Measurements from ENCODE around the gene PSMA6.

The PSMA6 gene

GRCh38 chr14:35277179-35277578 is 15.0 kb upstream of the PSMA6 start:
- TF ChIP-seq POLR2AphosphoS5 (IDR thresholded peaks at IDR 0.05; ENCODE audit: low read depth) (no peak), SPI1 (IDR thresholded peaks at IDR 0.05; ENCODE audit: borderline replicate concordance, low read depth) (no peak), GABPA (IDR thresholded peaks at IDR 0.05; ENCODE audit: low read depth) (no peak)
- TF ChIP-seq, protein P1, sequence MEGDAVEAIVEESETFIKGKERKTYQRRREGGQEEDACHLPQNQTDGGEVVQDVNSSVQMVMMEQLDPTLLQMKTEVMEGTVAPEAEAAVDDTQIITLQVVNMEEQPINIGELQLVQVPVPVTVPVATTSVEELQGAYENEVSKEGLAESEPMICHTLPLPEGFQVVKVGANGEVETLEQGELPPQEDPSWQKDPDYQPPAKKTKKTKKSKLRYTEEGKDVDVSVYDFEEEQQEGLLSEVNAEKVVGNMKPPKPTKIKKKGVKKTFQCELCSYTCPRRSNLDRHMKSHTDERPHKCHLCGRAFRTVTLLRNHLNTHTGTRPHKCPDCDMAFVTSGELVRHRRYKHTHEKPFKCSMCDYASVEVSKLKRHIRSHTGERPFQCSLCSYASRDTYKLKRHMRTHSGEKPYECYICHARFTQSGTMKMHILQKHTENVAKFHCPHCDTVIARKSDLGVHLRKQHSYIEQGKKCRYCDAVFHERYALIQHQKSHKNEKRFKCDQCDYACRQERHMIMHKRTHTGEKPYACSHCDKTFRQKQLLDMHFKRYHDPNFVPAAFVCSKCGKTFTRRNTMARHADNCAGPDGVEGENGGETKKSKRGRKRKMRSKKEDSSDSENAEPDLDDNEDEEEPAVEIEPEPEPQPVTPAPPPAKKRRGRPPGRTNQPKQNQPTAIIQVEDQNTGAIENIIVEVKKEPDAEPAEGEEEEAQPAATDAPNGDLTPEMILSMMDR (IDR thresholded peaks at IDR 0.05; ENCODE audit: insufficient read depth, low read length) = no peak
- TF ChIP-seq, protein P2, sequence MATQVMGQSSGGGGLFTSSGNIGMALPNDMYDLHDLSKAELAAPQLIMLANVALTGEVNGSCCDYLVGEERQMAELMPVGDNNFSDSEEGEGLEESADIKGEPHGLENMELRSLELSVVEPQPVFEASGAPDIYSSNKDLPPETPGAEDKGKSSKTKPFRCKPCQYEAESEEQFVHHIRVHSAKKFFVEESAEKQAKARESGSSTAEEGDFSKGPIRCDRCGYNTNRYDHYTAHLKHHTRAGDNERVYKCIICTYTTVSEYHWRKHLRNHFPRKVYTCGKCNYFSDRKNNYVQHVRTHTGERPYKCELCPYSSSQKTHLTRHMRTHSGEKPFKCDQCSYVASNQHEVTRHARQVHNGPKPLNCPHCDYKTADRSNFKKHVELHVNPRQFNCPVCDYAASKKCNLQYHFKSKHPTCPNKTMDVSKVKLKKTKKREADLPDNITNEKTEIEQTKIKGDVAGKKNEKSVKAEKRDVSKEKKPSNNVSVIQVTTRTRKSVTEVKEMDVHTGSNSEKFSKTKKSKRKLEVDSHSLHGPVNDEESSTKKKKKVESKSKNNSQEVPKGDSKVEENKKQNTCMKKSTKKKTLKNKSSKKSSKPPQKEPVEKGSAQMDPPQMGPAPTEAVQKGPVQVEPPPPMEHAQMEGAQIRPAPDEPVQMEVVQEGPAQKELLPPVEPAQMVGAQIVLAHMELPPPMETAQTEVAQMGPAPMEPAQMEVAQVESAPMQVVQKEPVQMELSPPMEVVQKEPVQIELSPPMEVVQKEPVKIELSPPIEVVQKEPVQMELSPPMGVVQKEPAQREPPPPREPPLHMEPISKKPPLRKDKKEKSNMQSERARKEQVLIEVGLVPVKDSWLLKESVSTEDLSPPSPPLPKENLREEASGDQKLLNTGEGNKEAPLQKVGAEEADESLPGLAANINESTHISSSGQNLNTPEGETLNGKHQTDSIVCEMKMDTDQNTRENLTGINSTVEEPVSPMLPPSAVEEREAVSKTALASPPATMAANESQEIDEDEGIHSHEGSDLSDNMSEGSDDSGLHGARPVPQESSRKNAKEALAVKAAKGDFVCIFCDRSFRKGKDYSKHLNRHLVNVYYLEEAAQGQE (IDR thresholded peaks at IDR 0.05; ENCODE audit: insufficient replicate concordance, low read depth) = no peak
- Histone ChIP-seq H3K27me3 (ENCODE audit: insufficient read depth, poor library complexity, severe bottlenecking) (no peaks in the 10 kb centered on the region), H3K27ac (replicated peaks) (no peak overlapping the region), H3K4me3 (replicated peaks; ENCODE audit: insufficient read depth, low read length) (no peak overlapping the region)
- DNase-seq (ENCODE audit: low read depth in 1 of 2, low spot score in 1 of 2) = no peak

DNA sequence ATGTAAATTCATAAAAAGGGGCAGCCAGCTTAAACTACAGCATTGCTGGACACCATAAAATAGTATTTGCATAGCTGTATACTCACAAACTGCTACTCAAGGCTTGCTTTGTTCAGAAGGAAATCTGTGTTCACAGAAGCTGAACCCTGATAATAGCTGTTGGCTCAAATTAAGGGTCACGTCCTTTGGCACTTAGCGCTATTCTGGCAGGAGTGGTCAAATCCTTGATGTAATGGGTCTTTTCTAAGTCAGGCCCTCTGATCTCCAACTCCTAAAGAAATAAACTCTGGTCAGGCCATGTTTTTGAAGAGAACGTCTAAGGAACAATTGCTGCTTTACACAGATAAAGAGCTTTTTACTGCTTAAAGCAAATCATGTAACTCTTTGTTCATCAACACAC is 12.8 kb upstream of the PSMA6 start:
- no peak overlapping the region for H3K27ac ChIP-seq (replicated peaks)
- TF ChIP-seq POLR2AphosphoS5 (IDR thresholded peaks at IDR 0.05; ENCODE audit: low read depth) (no peak), GABPA (IDR thresholded peaks at IDR 0.05; ENCODE audit: low read depth) (no peak), SPI1 (IDR thresholded peaks at IDR 0.05; ENCODE audit: borderline replicate concordance, low read depth) (no peak)
- TF ChIP-seq, protein P1 (IDR thresholded peaks at IDR 0.05; ENCODE audit: insufficient read depth, low read length) = no peak
- TF ChIP-seq, protein P2 (IDR thresholded peaks at IDR 0.05; ENCODE audit: insufficient replicate concordance, low read depth) = no peak
- no peak for DNase-seq (ENCODE audit: low read depth in 1 of 2, low spot score in 1 of 2)

GRCh38 chr14:35281341-35281740 is 10.8 kb upstream of the PSMA6 start:
- Histone ChIP-seq H3K4me3 (replicated peaks; ENCODE audit: insufficient read depth, low read length) (no peak overlapping the region), H3K27ac (replicated peaks) (no peak overlapping the region), H3K27me3 (ENCODE audit: insufficient read depth, poor library complexity, severe bottlenecking) (no peaks in the 10 kb centered on the region)
- no peak for TF ChIP-seq GABPA (IDR thresholded peaks at IDR 0.05; ENCODE audit: low read depth)
- TF ChIP-seq, protein P1 (IDR thresholded peaks at IDR 0.05; ENCODE audit: insufficient read depth, low read length) = no peak
- no peak for TF ChIP-seq POLR2AphosphoS5 (IDR thresholded peaks at IDR 0.05; ENCODE audit: low read depth)
- no peak for TF ChIP-seq SPI1 (IDR thresholded peaks at IDR 0.05; ENCODE audit: borderline replicate concordance, low read depth)
- TF ChIP-seq, protein P2 (IDR thresholded peaks at IDR 0.05; ENCODE audit: insufficient replicate concordance, low read depth) = no peak
- DNase-seq (ENCODE audit: low read depth in 1 of 2, low spot score in 1 of 2) = no peak

More for the DNA sequence above, 12.8 kb upstream of the PSMA6 start:
- Histone ChIP-seq H3K4me3 (replicated peaks; ENCODE audit: insufficient read depth, low read length) (no peak overlapping the region), H3K27me3 (ENCODE audit: insufficient read depth, poor library complexity, severe bottlenecking) (no peaks in the 10 kb centered on the region)
